NCI-H510A treated with DMSO at 0.1 percent for 48 hours (cell line): Measurements from ENCODE around the gene POU6F2.
A peak's percentile ranks its signal among the peaks of the same experiment; 100 is the strongest.
"Not testable (repeated sequence)": the region's sequence is repeated elsewhere in the genome, so short reads cannot be mapped to it uniquely, and the experiment has no call there.

Experiments used
- DNase-seq: peaks from one replicate; lab custom pipeline; 2025; lab: John Stamatoyannopoulos, UW

POU6F2 gene

DNA sequence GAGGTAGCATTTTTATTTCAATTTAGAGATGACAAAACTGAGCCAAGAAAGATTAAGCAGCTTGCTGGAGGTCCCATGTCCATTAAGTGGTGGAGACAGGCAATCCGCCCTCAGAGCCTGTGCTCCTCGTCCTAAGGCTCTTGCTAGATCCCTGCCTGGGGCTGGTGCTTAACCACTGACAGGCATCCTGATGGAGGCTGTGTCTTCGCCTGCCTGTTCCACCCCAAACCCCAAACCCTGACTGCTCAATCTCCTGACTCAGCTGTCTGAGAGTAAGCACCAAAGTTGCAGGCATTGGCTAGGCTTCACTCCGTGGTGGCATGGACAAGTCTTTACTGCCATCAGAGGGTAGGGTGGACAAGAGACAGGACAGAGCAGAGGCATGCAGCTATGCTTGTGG, 209.4 kb downstream of the POU6F2 start:
- DNase-seq: no peak

DNA sequence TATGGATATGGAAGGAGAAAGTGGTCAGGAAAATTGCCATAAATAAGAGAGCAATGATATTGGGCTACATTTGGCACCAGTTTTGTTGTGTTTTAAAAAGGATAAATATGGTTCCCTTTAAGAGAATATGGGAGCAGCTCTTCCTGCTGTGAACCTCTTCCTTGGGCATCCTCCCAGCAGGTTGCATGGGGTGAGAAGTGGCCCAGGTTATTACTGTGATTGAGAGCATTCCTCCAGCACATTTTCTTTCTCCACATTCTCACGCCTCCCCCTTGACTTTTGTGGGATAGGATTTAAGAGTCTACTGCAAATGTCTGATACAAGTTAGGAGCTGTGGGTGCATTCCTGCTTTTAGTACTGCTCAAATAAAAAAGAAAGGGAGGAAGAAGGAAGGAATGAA, 214.8 kb downstream of the POU6F2 start:
- DNase-seq: no peak

GRCh38 chr7:39194388-39194787, 216.7 kb downstream of the POU6F2 start:
- DNase-seq: not testable (repeated sequence)

GRCh38 chr7:39195967-39196366, 218.3 kb downstream of the POU6F2 start:
- no peak for DNase-seq

GRCh38 chr7:39197831-39198230, 220.1 kb downstream of the POU6F2 start:
- no peak for DNase-seq

DNA sequence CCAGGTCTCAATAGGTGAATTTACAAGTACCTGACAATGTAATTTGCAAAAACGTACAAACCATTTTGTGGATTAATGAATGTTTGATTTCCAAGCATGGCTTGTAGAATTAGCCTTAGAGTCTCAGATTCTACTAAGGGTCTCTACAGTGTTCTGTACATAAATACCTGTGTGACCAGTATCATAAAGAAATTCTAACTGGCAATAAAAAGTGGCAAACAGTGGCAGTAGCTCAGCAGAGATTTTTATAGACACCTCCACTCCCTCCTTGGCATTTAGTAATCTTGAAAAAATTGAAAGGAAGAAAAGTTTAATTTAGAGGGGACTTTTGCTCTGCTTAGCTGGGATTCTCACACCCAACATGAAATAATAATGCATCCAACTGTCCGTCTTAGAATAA, 220.8 kb downstream of the POU6F2 start:
- no peak for DNase-seq

DNA sequence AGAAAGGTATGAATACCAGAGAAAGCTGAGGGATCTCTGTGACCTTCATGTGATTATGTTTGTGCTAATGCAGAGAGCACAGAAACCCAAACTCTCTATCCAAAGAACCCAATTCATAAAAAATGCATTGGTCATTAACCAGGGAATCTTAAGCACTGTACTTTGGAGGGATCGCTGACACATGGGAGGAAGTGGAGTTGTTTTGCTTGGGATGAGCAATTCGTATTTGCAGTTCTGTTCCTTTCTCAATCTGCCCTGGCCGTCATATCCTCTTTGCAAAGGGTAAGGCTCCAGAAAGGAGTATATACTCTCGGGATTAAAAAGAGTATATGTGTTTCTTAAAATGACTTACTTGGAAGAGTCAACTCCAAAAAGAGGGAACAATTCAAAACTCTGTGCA, 221.3 kb downstream of the POU6F2 start:
- no peak for DNase-seq

DNA sequence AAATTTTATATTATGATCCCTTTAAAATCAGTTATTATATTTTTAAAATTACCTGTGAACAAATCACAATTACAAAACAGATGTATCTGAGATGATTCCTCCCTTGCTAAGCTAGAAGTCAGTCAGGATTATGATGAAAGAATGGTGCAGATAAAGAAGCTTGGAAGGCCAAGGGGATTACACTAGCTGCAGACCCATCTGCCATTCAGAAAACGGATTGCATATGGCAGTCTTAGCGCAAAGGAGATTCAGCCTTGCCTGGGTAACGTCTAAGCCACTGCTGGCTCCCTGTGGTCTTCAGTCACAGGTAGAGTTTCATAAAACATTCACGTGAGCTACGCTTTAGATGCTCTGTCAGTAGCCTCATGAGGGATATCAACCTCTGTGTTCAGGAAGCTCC, 222.2 kb downstream of the POU6F2 start:
- no peak for DNase-seq

DNA sequence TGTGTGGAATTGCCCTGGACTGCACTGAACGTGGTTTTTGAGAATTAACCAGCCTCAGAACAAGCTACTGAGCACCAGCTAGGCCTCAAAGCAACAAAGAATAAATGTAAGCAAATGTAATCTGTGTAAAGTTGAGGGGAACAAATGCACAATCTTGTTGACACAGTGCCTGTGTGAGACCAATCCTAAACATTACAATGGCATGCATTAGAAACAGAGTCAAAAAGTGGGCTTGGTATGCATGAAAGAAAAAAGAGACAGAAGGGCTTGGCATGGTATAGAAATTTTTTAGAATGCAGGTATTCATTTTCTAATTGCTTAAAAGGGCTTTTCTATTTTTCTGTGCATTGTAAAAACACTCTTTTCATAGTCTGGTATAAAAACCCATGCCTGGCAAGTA, 224.3 kb downstream of the POU6F2 start:
- no peak for DNase-seq

DNA sequence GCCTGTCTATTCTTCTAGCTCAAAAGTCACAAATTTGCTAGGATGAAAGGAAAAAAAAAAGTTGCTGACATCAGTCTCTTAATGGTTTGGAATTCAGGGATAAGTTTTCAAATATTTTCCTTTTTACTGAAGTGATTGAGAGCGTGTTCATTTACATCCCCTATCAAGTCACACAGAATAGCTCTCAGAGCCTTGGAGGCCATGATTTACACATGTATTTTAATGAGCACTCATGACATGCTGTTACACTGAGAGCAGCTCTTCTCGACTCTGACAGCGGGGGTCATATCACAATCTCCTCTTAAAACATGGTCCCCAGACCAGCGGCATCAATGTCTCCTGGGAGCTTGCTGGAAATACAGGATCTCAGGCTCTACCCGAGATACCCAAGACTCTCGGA, 232.7 kb downstream of the POU6F2 start:
- no peak for DNase-seq

DNA sequence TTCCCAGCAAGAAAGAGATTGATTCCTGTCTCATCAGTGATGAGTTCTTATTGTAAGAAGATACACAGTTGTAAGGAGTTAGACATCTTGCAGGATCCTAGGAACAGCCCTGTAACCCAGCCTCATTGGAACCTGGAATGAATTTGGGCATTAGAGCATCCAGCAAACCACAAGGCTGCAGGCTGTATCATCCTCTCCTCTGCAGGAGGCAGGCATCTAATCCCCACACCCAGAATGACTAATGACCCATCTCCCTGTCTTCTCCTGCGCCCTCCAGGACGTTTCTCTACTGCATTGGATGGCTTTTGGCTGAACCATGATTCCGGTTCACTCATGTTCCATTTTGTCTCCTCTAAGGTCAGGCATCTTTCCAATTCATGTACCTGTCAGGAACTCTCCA, 233.9 kb downstream of the POU6F2 start:
- DNase-seq: no peak

- no peak for DNase-seq
These were observed 235.2 kb downstream of the POU6F2 start for GRCh38 chr7:39212876-39213275.

DNA sequence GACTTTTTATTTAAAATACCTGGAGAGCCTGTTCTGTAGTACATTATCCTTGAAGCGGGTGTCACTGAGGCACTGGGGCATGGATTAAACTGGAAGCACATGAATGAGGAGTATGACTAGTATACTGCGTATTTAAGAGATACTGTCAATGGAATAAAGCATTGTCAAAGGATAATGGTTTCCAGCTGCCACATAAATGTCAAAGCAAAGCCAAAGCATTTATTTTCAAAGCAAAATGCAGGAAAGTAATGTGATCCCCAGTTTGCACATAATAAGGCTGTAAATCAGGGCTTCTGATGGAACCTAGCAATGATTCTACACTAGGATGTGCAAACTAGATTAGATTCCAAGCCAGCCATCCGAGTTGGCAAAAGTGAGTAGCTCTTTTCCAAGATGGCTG, 240.1 kb downstream of the POU6F2 start:
- DNase-seq: no peak

DNA sequence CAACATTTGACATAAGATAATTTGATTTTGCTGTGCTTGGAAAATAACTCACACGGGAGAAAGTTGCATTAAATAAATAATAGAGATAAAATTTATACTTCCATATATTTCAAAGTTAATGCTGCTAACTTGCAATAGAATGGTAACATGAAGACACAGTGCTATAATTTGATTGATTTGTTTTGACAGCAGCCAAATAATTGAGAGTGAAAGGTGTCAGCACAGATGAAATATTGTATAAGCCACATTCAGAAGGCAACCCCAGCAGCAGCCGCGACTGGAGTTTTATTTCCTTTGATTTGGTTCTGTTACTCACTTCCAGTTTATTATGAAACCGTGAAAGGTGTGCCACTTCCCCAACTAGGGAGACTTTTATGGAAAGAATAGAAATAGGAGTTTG, 242.2 kb downstream of the POU6F2 start:
- DNase-seq: no peak

GRCh38 chr7:39221901-39222300, 244.2 kb downstream of the POU6F2 start:
- no peak for DNase-seq

- peak; percentile 82 for DNase-seq
These were observed 251.2 kb downstream of the POU6F2 start for GRCh38 chr7:39228946-39229345.

- DNase-seq: no peak
These were observed 256.3 kb downstream of the POU6F2 start for GRCh38 chr7:39233851-39234529.

GRCh38 chr7:39238234-39238869, 260.6 kb downstream of the POU6F2 start:
- DNase-seq: no peak

- no peak for DNase-seq
These were observed 263.2 kb downstream of the POU6F2 start for GRCh38 chr7:39240864-39241263.

DNA sequence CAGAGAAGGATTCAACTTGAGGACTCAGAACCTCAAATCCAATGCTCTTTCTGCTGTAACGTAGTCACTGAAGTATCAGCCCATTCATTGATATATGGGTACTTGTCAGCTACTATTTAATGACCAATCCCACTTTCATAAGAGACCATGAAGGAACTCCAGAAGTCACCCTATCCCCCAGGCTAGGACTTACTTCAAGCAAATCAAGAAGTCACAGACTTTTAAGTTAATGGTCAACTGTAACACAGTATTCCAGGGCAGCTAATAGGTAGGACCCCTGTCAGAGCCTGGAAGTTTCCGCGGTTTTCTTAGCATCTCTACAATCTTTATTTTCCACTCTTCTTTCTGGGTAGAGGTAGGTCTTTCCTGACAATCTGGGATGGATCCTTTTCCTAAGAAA, 269.9 kb downstream of the POU6F2 start:
- no peak for DNase-seq

GRCh38 chr7:39248041-39248691, 270.5 kb downstream of the POU6F2 start:
- DNase-seq: no peak

DNA sequence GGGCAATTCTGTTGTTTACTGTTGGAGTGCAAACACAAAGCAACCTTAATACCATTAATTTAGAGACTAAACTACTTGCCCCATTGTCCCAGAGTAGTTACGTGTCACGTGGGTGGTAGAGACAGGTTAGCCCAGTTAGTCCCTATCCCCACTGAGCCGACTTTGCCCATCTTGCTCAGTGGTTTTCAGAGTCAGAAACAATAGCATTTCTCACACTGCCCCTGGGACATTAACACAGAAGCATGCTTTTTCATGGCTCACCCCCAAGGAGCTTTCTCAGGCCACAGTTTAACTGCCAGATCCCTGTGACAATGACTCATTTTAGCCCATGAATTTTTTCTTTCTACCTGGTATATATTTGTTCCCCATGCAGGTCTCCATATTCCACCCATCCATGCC, 271.0 kb downstream of the POU6F2 start:
- DNase-seq: no peak

DNA sequence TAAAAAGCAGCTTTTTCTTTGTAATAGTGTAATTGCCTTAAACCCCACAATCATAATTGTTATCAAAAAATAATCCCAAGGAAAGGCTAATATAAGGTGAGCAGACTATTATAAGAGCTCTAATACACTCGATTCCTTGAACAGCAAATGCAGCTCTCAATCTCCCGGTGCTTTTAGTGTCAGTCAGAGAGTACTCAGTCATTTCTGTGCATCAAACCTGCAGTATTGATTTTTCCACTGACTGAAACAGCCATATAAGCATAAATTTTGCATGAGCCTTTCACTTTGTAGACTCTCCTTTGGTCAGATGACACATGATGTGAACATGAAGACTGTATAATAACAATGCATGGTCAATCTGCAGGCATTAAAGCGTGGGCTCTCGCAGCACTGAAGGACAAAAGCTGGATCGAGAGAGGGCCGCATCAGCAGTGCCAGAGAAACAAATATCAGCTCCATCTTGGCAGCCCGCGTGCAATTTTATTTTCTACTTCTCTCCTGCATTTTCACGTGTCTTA, 272.0 kb downstream of the POU6F2 start:
- no peak for DNase-seq
